Adipocyte (in vitro differentiated cells): Measurements from ENCODE around the gene PCNX1.
A peak's percentile ranks its signal among the peaks of the same experiment; 100 is the strongest.

ENCODE experiments used
- DNase-seq: peaks from one replicate; pipeline ENCODE4 v3.0.0-alpha.2; 2015; ENCODE audit warnings: low read depth
- H3K27me3 ChIP-seq: replicated peaks from 2 replicates; pipeline ENCODE4 v1.7.0; 2013; ENCODE audit warnings: mild to moderate bottlenecking, low read length, moderate library complexity; ENCODE audit not compliant: control insufficient read depth, insufficient read depth
- H3K36me3 ChIP-seq: 2 replicates; pipeline ENCODE4 v1.7.0; 2013; ENCODE audit warnings: low read length, mild to moderate bottlenecking, moderate library complexity; ENCODE audit not compliant: control insufficient read depth, insufficient read depth, severe bottlenecking
- H3K4me1 ChIP-seq: 2 replicates; pipeline ENCODE4 v1.7.0; 2013; ENCODE audit warnings: mild to moderate bottlenecking, low read length, moderate library complexity; ENCODE audit not compliant: control insufficient read depth, insufficient read depth
- H3K4me3 ChIP-seq: 2 replicates; pipeline ENCODE4 v1.7.0; 2013; ENCODE audit warnings: mild to moderate bottlenecking, low read length, moderate library complexity
- H3K9ac ChIP-seq: 2 replicates; pipeline ENCODE4 v1.7.0; 2013; ENCODE audit warnings: mild to moderate bottlenecking, low read length, moderate library complexity
- H3K9me3 ChIP-seq: 2 replicates; pipeline ENCODE4 v1.7.0; 2013; ENCODE audit warnings: mild to moderate bottlenecking, low read length, moderate library complexity; ENCODE audit not compliant: control insufficient read depth

The PCNX1 gene

GRCh38 chr14:71135496-71135895, 228.2 kb downstream of the PCNX1 start:
- DNase-seq: no peak
- H3K9me3 ChIP-seq: peaks cover 5% of the 10 kb centered on the region

GRCh38 chr14:71135911-71136310, 228.7 kb downstream of the PCNX1 start:
- no peak overlapping the region for H3K9ac ChIP-seq
- no peak overlapping the region for H3K4me3 ChIP-seq
- H3K4me1 ChIP-seq: no peaks in the 10 kb centered on the region
- peaks cover 5% of the 10 kb centered on the region for H3K9me3 ChIP-seq
- H3K36me3 ChIP-seq: no peaks in the 10 kb centered on the region
- no peak for DNase-seq
- no peaks in the 10 kb centered on the region for H3K27me3 ChIP-seq

More at GRCh38 chr14:71135496-71135895, 228.2 kb downstream of the PCNX1 start:
- H3K27me3 ChIP-seq: no peaks in the 10 kb centered on the region
- no peak overlapping the region for H3K9ac ChIP-seq
- H3K36me3 ChIP-seq: no peaks in the 10 kb centered on the region
- H3K4me1 ChIP-seq: no peaks in the 10 kb centered on the region
- H3K4me3 ChIP-seq: no peak overlapping the region

- Histone ChIP-seq H3K9me3 (peaks cover 5% of the 10 kb centered on the region), H3K4me1 (no peaks in the 10 kb centered on the region), H3K36me3 (no peaks in the 10 kb centered on the region), H3K4me3 (no peak overlapping the region), H3K9ac (no peak overlapping the region), H3K27me3 (no peaks in the 10 kb centered on the region)
- no peak for DNase-seq
Observed at GRCh38 chr14:71136386-71137060, 229.3 kb downstream of the PCNX1 start.

GRCh38 chr14:71137536-71138447, 230.5 kb downstream of the PCNX1 start:
- no peak for DNase-seq

GRCh38 chr14:71138448-71139293, 231.4 kb downstream of the PCNX1 start:
- peaks cover 11% of the 10 kb centered on the region for H3K4me1 ChIP-seq

More at GRCh38 chr14:71137536-71138447, 230.5 kb downstream of the PCNX1 start:
- Histone ChIP-seq H3K9ac (no peak overlapping the region), H3K4me1 (peaks cover 4% of the 10 kb centered on the region), H3K9me3 (peaks cover 5% of the 10 kb centered on the region), H3K27me3 (no peaks in the 10 kb centered on the region), H3K4me3 (no peak overlapping the region), H3K36me3 (no peaks in the 10 kb centered on the region)

GRCh38 chr14:71139294-71139946, 232.2 kb downstream of the PCNX1 start:
- H3K4me1 ChIP-seq: peaks cover 15% of the 10 kb centered on the region
- H3K9me3 ChIP-seq: peaks cover 5% of the 10 kb centered on the region
- no peak overlapping the region for H3K4me3 ChIP-seq

More at GRCh38 chr14:71138448-71139293, 231.4 kb downstream of the PCNX1 start:
- Histone ChIP-seq H3K9me3 (peaks cover 5% of the 10 kb centered on the region), H3K9ac (peak overlapping the region; percentile 48), H3K4me3 (no peak overlapping the region), H3K27me3 (no peaks in the 10 kb centered on the region), H3K36me3 (no peaks in the 10 kb centered on the region)
- peak; percentile 79 for DNase-seq

GRCh38 chr14:71140157-71140556, 232.9 kb downstream of the PCNX1 start:
- Histone ChIP-seq H3K4me3 (no peak overlapping the region), H3K36me3 (no peaks in the 10 kb centered on the region), H3K9me3 (peaks cover 5% of the 10 kb centered on the region), H3K9ac (no peak overlapping the region), H3K27me3 (no peaks in the 10 kb centered on the region), H3K4me1 (peaks cover 15% of the 10 kb centered on the region)
- DNase-seq: no peak

More at GRCh38 chr14:71139294-71139946, 232.2 kb downstream of the PCNX1 start:
- DNase-seq: no peak
- H3K36me3 ChIP-seq: no peaks in the 10 kb centered on the region
- peak overlapping the region; percentile 48 for H3K9ac ChIP-seq
- H3K27me3 ChIP-seq: no peaks in the 10 kb centered on the region

GRCh38 chr14:71141701-71142374, 234.6 kb downstream of the PCNX1 start:
- Histone ChIP-seq H3K9ac (no peak overlapping the region), H3K9me3 (peaks cover 2% of the 10 kb centered on the region), H3K4me1 (peaks cover 15% of the 10 kb centered on the region), H3K36me3 (no peaks in the 10 kb centered on the region), H3K4me3 (no peak overlapping the region), H3K27me3 (no peaks in the 10 kb centered on the region)
- DNase-seq: no peak

GRCh38 chr14:71142375-71143038, 235.2 kb downstream of the PCNX1 start:
- Histone ChIP-seq H3K4me1 (peaks cover 15% of the 10 kb centered on the region), H3K9ac (no peak overlapping the region), H3K36me3 (no peaks in the 10 kb centered on the region), H3K9me3 (no peaks in the 10 kb centered on the region), H3K27me3 (no peaks in the 10 kb centered on the region), H3K4me3 (no peak overlapping the region)
- peak; percentile 68 for DNase-seq
